H9 (cell line): Measurements from ENCODE around the gene PLAC1. TPM values are rescaled to one million over a fixed set of nuclear protein-coding genes. Genes with fewer than 3 reads are reported as not detected.

ENCODE experiments used
- DNase-seq: peaks from one replicate; pipeline ENCODE4 v3.0.0-alpha.2; 2017
- H2AFZ ChIP-seq: one replicate; pipeline ENCODE4 v1.6.1; 2013; ENCODE audit warnings: mild to moderate bottlenecking, low read length, control low read depth, moderate library complexity
- H2AK5ac ChIP-seq: 2 replicates; pipeline ENCODE4 v1.6.1; 2013; ENCODE audit warnings: low read length, control low read depth, mixed read lengths; ENCODE audit not compliant: insufficient read length
- H2BK120ac ChIP-seq: one replicate; pipeline ENCODE4 v1.6.1; 2013; ENCODE audit warnings: low read depth, mild to moderate bottlenecking, low read length, control low read depth, inconsistent platforms; ENCODE audit not compliant: poor library complexity, severe bottlenecking
- H2BK12ac ChIP-seq: 2 replicates; pipeline ENCODE4 v1.6.1; 2013; ENCODE audit warnings: low read length, control low read depth, mixed read lengths, low read depth; ENCODE audit not compliant: insufficient read length
- H2BK15ac ChIP-seq: 2 replicates; pipeline ENCODE4 v1.6.1; 2013; ENCODE audit warnings: low read depth, low read length, control low read depth
- H2BK20ac ChIP-seq: one replicate; pipeline ENCODE4 v1.6.1; 2013; ENCODE audit warnings: low read depth, mild to moderate bottlenecking, low read length, control low read depth, inconsistent platforms; ENCODE audit not compliant: poor library complexity, severe bottlenecking
- H2BK5ac ChIP-seq: 2 replicates; pipeline ENCODE4 v1.6.1; 2013; ENCODE audit warnings: low read length, control low read depth, mixed read lengths; ENCODE audit not compliant: insufficient read length
- H3K14ac ChIP-seq: 2 replicates; pipeline ENCODE4 v1.6.1; 2013; ENCODE audit warnings: low read length, control low read depth; ENCODE audit not compliant: insufficient read depth
- H3K18ac ChIP-seq: 2 replicates; pipeline ENCODE4 v1.6.1; 2013; ENCODE audit warnings: low read depth, mild to moderate bottlenecking, mixed read lengths, low read length, control low read depth; ENCODE audit not compliant: insufficient read length
- H3K23ac ChIP-seq: 2 replicates; pipeline ENCODE4 v1.6.1; 2013; ENCODE audit warnings: low read length, control low read depth, mixed read lengths, low read depth; ENCODE audit not compliant: insufficient read length
- H3K23me2 ChIP-seq: 2 replicates; pipeline ENCODE4 v1.6.1; 2013; ENCODE audit warnings: low read depth, mild to moderate bottlenecking, mixed read lengths, low read length, control low read depth; ENCODE audit not compliant: insufficient read length, poor library complexity, severe bottlenecking
- H3K27ac ChIP-seq: 2 replicates; pipeline ENCODE4 v1.5.1; 2013; ENCODE audit warnings: low read length, control low read depth, mixed read lengths, low read depth; ENCODE audit not compliant: insufficient read length
- H3K27me3 ChIP-seq: 2 replicates; pipeline ENCODE4 v1.6.1; 2013; ENCODE audit warnings: low read length, control low read depth, inconsistent platforms; ENCODE audit not compliant: insufficient read depth
- H3K4ac ChIP-seq: 2 replicates; pipeline ENCODE4 v1.6.1; 2013; ENCODE audit warnings: low read depth, mild to moderate bottlenecking, control low read depth, inconsistent platforms, low read length, moderate library complexity
- H3K4me1 ChIP-seq: 2 replicates; pipeline ENCODE4 v1.6.1; 2013; ENCODE audit warnings: low read length, control low read depth, inconsistent platforms; ENCODE audit not compliant: insufficient read depth
- H3K4me2 ChIP-seq: 2 replicates; pipeline ENCODE4 v1.6.1; 2013; ENCODE audit warnings: low read length, control low read depth, mixed read lengths; ENCODE audit not compliant: insufficient read length, insufficient read depth
- H3K56ac ChIP-seq: 2 replicates; pipeline ENCODE4 v1.6.1; 2013; ENCODE audit warnings: low read depth, mild to moderate bottlenecking, mixed read lengths, low read length, control low read depth; ENCODE audit not compliant: insufficient read length
- H3K79me1 ChIP-seq: 2 replicates; pipeline ENCODE4 v1.6.1; 2013; ENCODE audit warnings: low read depth, mild to moderate bottlenecking, moderate library complexity, low read length, control low read depth, inconsistent platforms; ENCODE audit not compliant: insufficient read depth, poor library complexity, severe bottlenecking
- H3K79me2 ChIP-seq: 2 replicates; pipeline ENCODE4 v1.6.1; 2013; ENCODE audit warnings: low read length, control low read depth, inconsistent platforms; ENCODE audit not compliant: insufficient read depth
- H3K9ac ChIP-seq: 2 replicates; pipeline ENCODE4 v1.6.1; 2013; ENCODE audit warnings: low read length, control low read depth, mixed read lengths; ENCODE audit not compliant: insufficient read length; ENCODE audit errors: extremely low read depth
- H3K9me3 ChIP-seq: one replicate; pipeline ENCODE4 v1.6.1; 2013; ENCODE audit warnings: low read depth, low read length, inconsistent platforms; ENCODE audit not compliant: control insufficient read depth
- H3T11ph ChIP-seq: one replicate; pipeline ENCODE4 v1.6.1; 2013; ENCODE audit warnings: mild to moderate bottlenecking, low read length, control low read depth, inconsistent platforms
- H4K20me1 ChIP-seq: one replicate; pipeline ENCODE4 v1.6.1; 2013; ENCODE audit not compliant: control insufficient read depth, insufficient read length, insufficient read depth
- H4K5ac ChIP-seq: 2 replicates; pipeline ENCODE4 v1.6.1; 2013; ENCODE audit warnings: low read depth, mild to moderate bottlenecking, mixed read lengths, low read length, control low read depth; ENCODE audit not compliant: insufficient read length
- H4K8ac ChIP-seq: replicated peaks from 2 replicates; pipeline ENCODE4 v1.6.1; 2013; ENCODE audit warnings: low read length, control low read depth, mixed read lengths, low read depth; ENCODE audit not compliant: insufficient read length
- H4K91ac ChIP-seq: 2 replicates; pipeline ENCODE4 v1.6.1; 2013; ENCODE audit warnings: low read depth, mild to moderate bottlenecking, moderate library complexity, mixed read lengths, low read length, control low read depth; ENCODE audit not compliant: insufficient read length
- H3K27ac Mint-ChIP-seq, 3 experiments: 2 replicates in 2 of 3; 3 replicates in 1 of 3; pipeline ENCODE4 v1.8.0; 2020 to 2021; ENCODE audit warnings: mixed read lengths in 3 of 3, mild to moderate bottlenecking in 1 of 3, moderate library complexity in 1 of 3
- H3K27me3 Mint-ChIP-seq: 2 replicates; pipeline ENCODE4 v1.8.0; 2021; ENCODE audit warnings: low read depth, mild to moderate bottlenecking, moderate library complexity, mixed read lengths
- H3K36me3 Mint-ChIP-seq, 3 experiments: 2 replicates in 2 of 3; 3 replicates in 1 of 3; pipeline ENCODE4 v1.8.0; 2020 to 2021; ENCODE audit warnings: low read depth in 3 of 3, mixed read lengths in 3 of 3; ENCODE audit not compliant: insufficient read depth in 1 of 3
- H3K4me1 Mint-ChIP-seq, 2 experiments: 2 replicates each; pipeline ENCODE4 v1.8.0; 2020; ENCODE audit warnings: mixed read lengths in 2 of 2
- H3K4me3 Mint-ChIP-seq, 2 experiments: 2 replicates in 1 of 2; 3 replicates in 1 of 2; pipeline ENCODE4 v1.8.0; 2020 to 2021; ENCODE audit warnings: mild to moderate bottlenecking in 2 of 2, mixed read lengths in 2 of 2, moderate library complexity in 1 of 2
- H3K9me3 Mint-ChIP-seq, 2 experiments: 2 replicates in 1 of 2; 3 replicates in 1 of 2; pipeline ENCODE4 v1.8.0; 2020; ENCODE audit warnings: mild to moderate bottlenecking in 2 of 2, mixed read lengths in 2 of 2, moderate library complexity in 1 of 2
- WGBS: extraction: QIAGEN DNeasy Blood & Tissue Kit; methylation state at CpG from one replicate; pipeline ENCODE4 v1.1.7; 2013; ENCODE audit warnings: missing lambda C conversion rate, low lambda C conversion rate, mixed read lengths; ENCODE audit not compliant: insufficient read length; ENCODE audit errors: extremely low coverage; 5-methylcytosine and 5-hydroxymethylcytosine counted together
- total RNA-seq: library from RNA; stranded (reverse); gene quantifications from 2 replicates; pipeline ENCODE4 v1.2.1, GENCODE V29; 2021
- TF ChIP-seq, protein P1 (sequence below): fragments of 200-600 bp; sonication (generic); conservative IDR thresholded peaks from 3 replicates; pipeline ENCODE4 v1.8.0; 2021; ENCODE audit warnings: antibody characterized with exemption, mild to moderate bottlenecking

Gene PLAC1
- total RNA-seq, 1 experiment from 2014 or later: 0.68 TPM

DNA sequence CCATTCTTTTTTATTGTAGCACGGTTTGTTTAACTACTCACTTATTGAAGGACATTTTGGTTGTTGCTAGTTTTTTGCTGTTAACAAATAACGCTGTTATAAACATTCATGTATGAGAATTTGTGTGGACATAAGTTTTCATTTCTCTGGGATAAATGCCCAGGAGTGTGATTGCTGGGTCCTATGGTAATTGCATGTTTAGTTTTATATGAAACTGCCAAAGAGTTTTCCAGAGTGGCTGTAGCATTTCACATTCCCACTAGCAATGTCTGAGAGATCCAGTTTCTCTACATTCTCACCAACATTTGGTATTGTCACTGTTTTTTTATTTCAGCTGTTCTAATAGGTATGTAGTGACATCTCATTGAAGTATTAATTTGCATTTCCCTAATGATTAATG, 66.8 kb downstream of the PLAC1 start:
- Histone ChIP-seq H3K79me2 (no peaks in the 10 kb centered on the region), H2BK5ac (no peak overlapping the region), H3K4me1 (no peaks in the 10 kb centered on the region), H3K18ac (no peak overlapping the region), H3K27ac (no peak overlapping the region), H3K9me3 (no peaks in the 10 kb centered on the region), H3K27me3 (no peaks in the 10 kb centered on the region), H2AK5ac (no peak overlapping the region), H2BK20ac (no peak overlapping the region), H2AFZ (no peak overlapping the region), H3K9ac (no peak overlapping the region), H3K23me2 (no peaks in the 10 kb centered on the region), H3T11ph (no peak overlapping the region), H4K5ac (no peak overlapping the region), H3K23ac (no peak overlapping the region), H4K91ac (no peak overlapping the region), H4K20me1 (no peaks in the 10 kb centered on the region), H2BK120ac (no peak overlapping the region), H3K56ac (no peak overlapping the region), H4K8ac (no peak overlapping the region), H3K4ac (no peak overlapping the region), H2BK12ac (no peak overlapping the region), H3K14ac (no peak overlapping the region), H3K4me2 (no peak overlapping the region), H2BK15ac (no peak overlapping the region), H3K79me1 (no peaks in the 10 kb centered on the region)
- H3K27me3 Mint-ChIP-seq: no peaks in the 10 kb centered on the region; the same call in 1 of the 2 replicates
- no peak overlapping the region for H3K27ac Mint-ChIP-seq
- TF ChIP-seq, protein P1, sequence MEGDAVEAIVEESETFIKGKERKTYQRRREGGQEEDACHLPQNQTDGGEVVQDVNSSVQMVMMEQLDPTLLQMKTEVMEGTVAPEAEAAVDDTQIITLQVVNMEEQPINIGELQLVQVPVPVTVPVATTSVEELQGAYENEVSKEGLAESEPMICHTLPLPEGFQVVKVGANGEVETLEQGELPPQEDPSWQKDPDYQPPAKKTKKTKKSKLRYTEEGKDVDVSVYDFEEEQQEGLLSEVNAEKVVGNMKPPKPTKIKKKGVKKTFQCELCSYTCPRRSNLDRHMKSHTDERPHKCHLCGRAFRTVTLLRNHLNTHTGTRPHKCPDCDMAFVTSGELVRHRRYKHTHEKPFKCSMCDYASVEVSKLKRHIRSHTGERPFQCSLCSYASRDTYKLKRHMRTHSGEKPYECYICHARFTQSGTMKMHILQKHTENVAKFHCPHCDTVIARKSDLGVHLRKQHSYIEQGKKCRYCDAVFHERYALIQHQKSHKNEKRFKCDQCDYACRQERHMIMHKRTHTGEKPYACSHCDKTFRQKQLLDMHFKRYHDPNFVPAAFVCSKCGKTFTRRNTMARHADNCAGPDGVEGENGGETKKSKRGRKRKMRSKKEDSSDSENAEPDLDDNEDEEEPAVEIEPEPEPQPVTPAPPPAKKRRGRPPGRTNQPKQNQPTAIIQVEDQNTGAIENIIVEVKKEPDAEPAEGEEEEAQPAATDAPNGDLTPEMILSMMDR: no peak
- no peaks in the 10 kb centered on the region for H3K4me1 Mint-ChIP-seq
- peaks cover 0 to 61% of the 10 kb centered on the region in 2 experiments; a peak in 4 of 5 replicates for H3K9me3 Mint-ChIP-seq
- DNase-seq: no peak
- H3K4me3 Mint-ChIP-seq: no peak overlapping the region
- peaks cover 0 to 2% (median 0%) of the 10 kb centered on the region in 3 experiments; a peak in 1 of 7 replicates for H3K36me3 Mint-ChIP-seq
- WGBS: no CpG with 5 or more reads among the region's 2 CpGs
